Fibroblast of lung (primary cell): Measurements from ENCODE around the gene KIRREL3. TPM values are rescaled to one million over a fixed set of nuclear protein-coding genes. Genes with fewer than 3 reads are reported as not detected.

Source experiments
- DNase-seq, 2 donors: peaks; one replicate each; pipeline versions ENCODE4 v3.0.0 to v3.0.0-alpha.2; 2010; ENCODE audit warnings: low read depth in 2 of 2
- H2AFZ ChIP-seq: 2 replicates; pipeline ENCODE4 v1.5.1; 2012; ENCODE audit warnings: low read length, control low read depth, inconsistent platforms
- H3K27ac ChIP-seq: 2 replicates; pipeline ENCODE4 v1.5.1; 2011; ENCODE audit warnings: low read length, control low read depth; ENCODE audit not compliant: insufficient read depth
- H3K27me3 ChIP-seq: 2 replicates; pipeline ENCODE4 v1.5.1; 2011; ENCODE audit warnings: mild to moderate bottlenecking, low read length; ENCODE audit not compliant: control insufficient read depth, insufficient read depth
- H3K36me3 ChIP-seq: 2 replicates; pipeline ENCODE4 v1.5.1; 2011; ENCODE audit warnings: low read length; ENCODE audit not compliant: control insufficient read depth, insufficient read depth
- H3K4me1 ChIP-seq: 2 replicates; pipeline ENCODE4 v1.5.1; 2011; ENCODE audit warnings: low read length; ENCODE audit not compliant: control insufficient read depth, insufficient read depth; ENCODE audit errors: extremely low read depth
- H3K4me2 ChIP-seq: 2 replicates; pipeline ENCODE4 v1.5.1; 2011; ENCODE audit warnings: low read length, control low read depth; ENCODE audit not compliant: insufficient read depth; ENCODE audit errors: extremely low read depth
- H3K4me3 ChIP-seq, 4 experiments: fragments of 200-600 bp in 1 of 4; sonication (generic) in 1 of 4; replicated peaks in 1 of 4; 2 replicates each; pipeline ENCODE4 v1.5.1; 2011 to 2016; ENCODE audit warnings: low read length in 4 of 4, low read depth in 3 of 4, mild to moderate bottlenecking in 3 of 4, control low read depth in 2 of 4, inconsistent platforms in 1 of 4, mixed read lengths in 1 of 4; ENCODE audit not compliant: insufficient read depth in 1 of 4; ENCODE audit errors: control extremely low read depth in 1 of 4
- H3K79me2 ChIP-seq: 2 replicates; pipeline ENCODE4 v1.5.1; 2012; ENCODE audit warnings: mild to moderate bottlenecking, low read length, inconsistent platforms; ENCODE audit not compliant: control insufficient read depth, insufficient read depth
- H3K9ac ChIP-seq: 2 replicates; pipeline ENCODE4 v1.5.1; 2011; ENCODE audit warnings: mild to moderate bottlenecking, low read length, control low read depth; ENCODE audit not compliant: insufficient read depth
- H3K9me3 ChIP-seq: 2 replicates; pipeline ENCODE4 v1.5.1; 2012; ENCODE audit warnings: low read depth, low read length; ENCODE audit not compliant: control insufficient read depth, insufficient read depth
- H4K20me1 ChIP-seq: 2 replicates; pipeline ENCODE4 v1.5.1; 2011; ENCODE audit warnings: low read length; ENCODE audit not compliant: control insufficient read depth, insufficient read depth; ENCODE audit errors: extremely low read depth
- CTCF ChIP-seq, 2 donors: IDR thresholded peaks in 1 of 2; conservative IDR thresholded peaks in 1 of 2; 1 replicate in 1 of 2; 2 replicates in 1 of 2; pipeline ENCODE4 v1.5.1; 2011 to 2012; ENCODE audit warnings: low read length in 2 of 2, control low read depth in 1 of 2, inconsistent platforms in 1 of 2, low read depth in 1 of 2, mild to moderate bottlenecking in 1 of 2
- EZH2 ChIP-seq: IDR thresholded peaks from 2 replicates; pipeline ENCODE4 v1.5.1; 2012; ENCODE audit warnings: low read length, control low read depth, mild to moderate bottlenecking; ENCODE audit errors: missing control alignments
- polyA plus RNA-seq, 2 donors: library from polyadenylated mRNA; depleted of rRNA in 1 of 2; stranded (reverse) in 1 of 2; unstranded in 1 of 2; fragments of >200 nt; gene quantifications; 2 replicates each; pipeline ENCODE4 v1.2.1, GENCODE V29; 2011 to 2012; ENCODE audit warnings: missing spikeins in 1 of 2
- total RNA-seq: library from RNA; depleted of rRNA; stranded (reverse); fragments of >200 nt; gene quantifications from 2 replicates; pipeline ENCODE4 v1.2.1, GENCODE V29; 2014

KIRREL3 gene
- total and polyA plus RNA-seq, 2 donors (not counting 1 experiment from before 2014, with no cell fraction given), result 2.8 to 6.1 TPM

DNA sequence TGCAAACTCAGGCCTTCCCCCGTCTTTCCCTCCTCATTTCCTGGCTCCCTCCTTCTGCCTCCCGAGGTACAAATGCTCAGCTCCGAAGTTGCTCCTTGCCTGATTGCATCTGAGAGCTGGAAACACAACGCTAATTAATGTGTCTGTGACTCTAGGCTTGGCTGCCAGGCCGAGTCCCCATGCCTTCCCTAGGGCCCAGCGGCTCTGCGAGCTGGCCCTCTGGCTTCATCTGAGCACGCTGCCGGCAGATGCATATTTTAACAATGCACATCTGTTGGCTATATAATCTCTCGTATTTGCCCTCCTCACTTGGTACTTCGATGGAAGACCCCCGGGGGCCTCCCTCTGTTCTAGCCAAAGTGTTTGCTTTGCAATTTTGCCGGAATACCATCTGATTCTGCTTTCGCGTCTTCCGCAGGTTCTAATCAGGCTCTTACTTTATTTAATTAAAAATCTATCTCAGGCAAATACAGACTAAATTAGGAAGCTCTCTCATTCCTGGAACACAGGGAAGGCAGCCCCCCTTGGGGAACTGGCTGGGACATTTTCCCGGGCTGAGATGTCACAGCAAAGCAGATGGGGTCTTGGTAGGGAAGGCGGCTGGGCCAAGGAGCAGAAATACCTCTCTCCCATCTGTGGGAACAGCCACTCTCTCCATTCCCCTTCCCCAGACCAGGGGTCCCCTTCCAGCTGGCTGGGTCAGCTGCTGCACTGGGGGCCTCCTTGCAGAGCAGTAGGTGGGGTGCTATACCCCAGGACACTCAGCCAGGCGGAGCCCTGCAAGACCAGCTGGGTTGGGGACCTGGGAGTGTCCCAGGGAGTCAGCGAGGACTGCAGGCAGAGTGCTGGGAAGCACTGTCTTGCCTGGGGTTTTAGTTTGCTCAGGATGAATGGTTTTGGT, 482.2 kb downstream of the KIRREL3 start:
- no peak for TF ChIP-seq CTCF (conservative IDR thresholded peaks at IDR 0.05 in 1 of 2, IDR thresholded peaks at IDR 0.05 in 1 of 2; ENCODE audit: low read depth in 1 of 2, low read length in 2 of 2)
- TF ChIP-seq EZH2, result no peak
- DNase-seq, result no peak
- no peak overlapping the region for H3K9ac ChIP-seq
- no peak overlapping the region for H3K27ac ChIP-seq
- H3K36me3 ChIP-seq, result no peaks in the 10 kb centered on the region
- H3K4me2 ChIP-seq, result no peak overlapping the region
- no peaks in the 10 kb centered on the region for H3K4me1 ChIP-seq
- no peak overlapping the region for H3K4me3 ChIP-seq
- no peaks in the 10 kb centered on the region for H4K20me1 ChIP-seq
- H2AFZ ChIP-seq, result no peak overlapping the region
- H3K79me2 ChIP-seq, result no peaks in the 10 kb centered on the region
- H3K27me3 ChIP-seq, result no peaks in the 10 kb centered on the region
- H3K9me3 ChIP-seq, result no peaks in the 10 kb centered on the region

DNA sequence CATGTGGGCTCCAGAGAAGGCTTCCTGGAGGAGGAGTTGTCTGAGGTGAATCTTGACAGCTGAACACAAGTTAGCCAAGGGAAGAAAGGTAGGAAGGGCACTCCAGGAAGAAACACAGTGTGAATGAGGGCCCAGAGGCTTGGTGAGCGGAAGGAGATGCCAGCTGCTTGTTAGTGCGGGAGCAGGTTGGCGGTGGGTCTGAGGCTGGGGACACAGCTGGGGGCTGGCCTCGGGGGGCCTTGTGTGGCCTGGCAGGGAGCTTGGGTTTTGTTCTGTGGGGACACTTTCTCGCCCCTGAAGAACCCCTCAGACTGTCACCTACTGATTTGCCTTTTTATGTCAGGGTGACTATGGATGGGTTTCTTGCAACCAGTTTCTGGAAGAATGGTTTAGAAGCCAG, 485.1 kb downstream of the KIRREL3 start:
- H3K27me3 ChIP-seq, result no peaks in the 10 kb centered on the region
- TF ChIP-seq EZH2 (no peak), CTCF (conservative IDR thresholded peaks at IDR 0.05 in 1 of 2, IDR thresholded peaks at IDR 0.05 in 1 of 2; ENCODE audit: low read depth in 1 of 2, low read length in 2 of 2) (no peak)
- no peaks in the 10 kb centered on the region for H3K4me1 ChIP-seq
- H2AFZ ChIP-seq, result no peak overlapping the region
- no peak overlapping the region for H3K4me2 ChIP-seq
- H3K79me2 ChIP-seq, result no peaks in the 10 kb centered on the region
- no peak for DNase-seq
- no peaks in the 10 kb centered on the region for H3K36me3 ChIP-seq
- H3K27ac ChIP-seq, result no peak overlapping the region
- no peak overlapping the region for H3K9ac ChIP-seq
- no peaks in the 10 kb centered on the region for H4K20me1 ChIP-seq
- H3K9me3 ChIP-seq, result no peaks in the 10 kb centered on the region
- H3K4me3 ChIP-seq, result no peak overlapping the region

DNA sequence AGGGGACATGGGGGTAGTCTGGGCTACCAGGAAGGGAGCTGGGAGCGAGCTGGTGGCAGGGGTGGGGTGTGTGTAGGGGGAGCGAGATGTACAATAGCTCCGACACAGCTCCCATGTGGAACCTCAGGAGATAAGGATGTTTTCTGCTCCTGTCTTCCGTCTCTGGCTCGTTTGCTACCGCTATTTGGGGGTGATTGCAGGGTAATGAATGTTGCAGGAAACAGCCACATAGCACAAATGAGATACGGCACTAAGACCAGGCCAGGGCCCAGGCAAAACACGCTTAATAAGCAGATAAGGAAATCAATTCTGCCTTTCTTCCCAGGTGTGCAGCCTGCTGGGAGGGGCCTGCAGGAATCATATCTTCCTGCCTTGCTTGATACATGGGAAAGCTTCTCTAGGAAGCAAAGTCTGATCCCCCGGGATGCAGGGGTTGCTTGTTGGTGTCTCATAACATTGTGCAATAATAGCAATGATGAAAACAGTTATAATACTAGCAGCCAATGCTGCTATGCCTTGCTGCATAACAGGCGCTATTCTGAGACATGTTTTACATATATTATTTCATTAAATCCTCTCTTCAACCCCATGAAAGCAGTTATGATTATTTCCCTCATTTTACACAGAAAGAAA, 486.4 kb downstream of the KIRREL3 start:
- Histone ChIP-seq H3K4me2 (no peak overlapping the region), H3K27me3 (no peaks in the 10 kb centered on the region), H2AFZ (no peak overlapping the region), H4K20me1 (no peaks in the 10 kb centered on the region), H3K36me3 (no peaks in the 10 kb centered on the region), H3K4me3 (no peak overlapping the region), H3K27ac (no peak overlapping the region), H3K79me2 (no peaks in the 10 kb centered on the region), H3K9me3 (no peaks in the 10 kb centered on the region), H3K9ac (no peak overlapping the region), H3K4me1 (no peaks in the 10 kb centered on the region)
- TF ChIP-seq CTCF (conservative IDR thresholded peaks at IDR 0.05 in 1 of 2, IDR thresholded peaks at IDR 0.05 in 1 of 2; ENCODE audit: low read depth in 1 of 2, low read length in 2 of 2), result no peak
- no peak for TF ChIP-seq EZH2
- DNase-seq, result no peak
